Naive thymus-derived CD4-positive, alpha-beta T cell (primary cell): ENCODE measurements around the gene KRTAP10-1. TPM values are rescaled to one million over a fixed set of nuclear protein-coding genes. Genes with fewer than 3 reads are reported as not detected.
A peak's percentile ranks its signal among the peaks of the same experiment; 100 is the strongest.

ENCODE experiments used
- ATAC-seq: fragments of 150-1000 bp; cut with Tn5 transposase; 2 replicates; pipeline ENCODE4 v1.10.0; 2021; ENCODE audit warnings: mild to moderate bottlenecking, moderate library complexity
- CTCF ChIA-PET: fragments of 350-600 bp; sonication (Branson Sonifier 250); formaldehyde crosslinking; loops from one replicate; lab custom pipeline; 2021; ENCODE audit warnings: antibody characterized with exemption; lab: Charles Lee
- POLR2A ChIA-PET: fragments of 350-600 bp; sonication (Branson Sonifier 250); formaldehyde crosslinking; loops from one replicate; lab custom pipeline; 2021; ENCODE audit warnings: antibody characterized with exemption, inconsistent platforms; lab: Charles Lee
- DNase-seq, 9 donors: peaks; one replicate each; pipeline versions ENCODE4 v3.0.0 to v3.0.0-alpha.2; 2020 to 2022; ENCODE audit warnings: mixed read lengths in 1 of 9
- H3K27ac ChIP-seq: one replicate; pipeline ENCODE4 v1.7.0; 2013; ENCODE audit warnings: mild to moderate bottlenecking, low read depth, low read length, moderate library complexity
- H3K27me3 ChIP-seq, 2 donors: one replicate each; pipeline ENCODE4 v1.7.0; 2013; ENCODE audit warnings: low read length in 2 of 2, mild to moderate bottlenecking in 2 of 2, moderate library complexity in 2 of 2; ENCODE audit not compliant: control insufficient read depth in 2 of 2, insufficient read depth in 2 of 2
- H3K36me3 ChIP-seq, 3 experiments: 1 replicate in 2 of 3; 2 replicates in 1 of 3; pipeline ENCODE4 v1.7.0; 2013; ENCODE audit warnings: low read length in 3 of 3, mild to moderate bottlenecking in 3 of 3, moderate library complexity in 1 of 3; ENCODE audit not compliant: insufficient read depth in 3 of 3, control insufficient read depth in 2 of 3
- H3K4me1 ChIP-seq, 2 donors: one replicate each; pipeline ENCODE4 v1.7.0; 2013; ENCODE audit warnings: low read length in 2 of 2, mild to moderate bottlenecking in 2 of 2, moderate library complexity in 1 of 2; ENCODE audit not compliant: control insufficient read depth in 2 of 2, insufficient read depth in 2 of 2
- H3K4me3 ChIP-seq: 2 replicates; pipeline ENCODE4 v1.7.0; 2013; ENCODE audit warnings: mild to moderate bottlenecking, low read length
- H3K9me3 ChIP-seq, 3 experiments: 1 replicate in 2 of 3; 2 replicates in 1 of 3; pipeline ENCODE4 v1.7.0; 2013; ENCODE audit warnings: low read length in 3 of 3; ENCODE audit not compliant: control insufficient read depth in 2 of 3
- H3K27ac Mint-ChIP-seq, 9 donors: one replicate each; pipeline ENCODE4 v1.8.0; 2020 to 2022; ENCODE audit warnings: mixed read lengths in 9 of 9, mild to moderate bottlenecking in 8 of 9, moderate library complexity in 5 of 9, inconsistent platforms in 2 of 9
- H3K27me3 Mint-ChIP-seq, 5 donors: one replicate each; pipeline ENCODE4 v1.8.0; 2021 to 2022; ENCODE audit warnings: mixed read lengths in 5 of 5, mild to moderate bottlenecking in 1 of 5
- H3K36me3 Mint-ChIP-seq, 5 donors: one replicate each; pipeline ENCODE4 v1.8.0; 2020 to 2022; ENCODE audit warnings: mixed read lengths in 5 of 5, mild to moderate bottlenecking in 3 of 5, inconsistent platforms in 1 of 5
- H3K4me1 Mint-ChIP-seq, 7 donors: one replicate each; pipeline ENCODE4 v1.8.0; 2020 to 2022; ENCODE audit warnings: mixed read lengths in 7 of 7, mild to moderate bottlenecking in 3 of 7, inconsistent platforms in 1 of 7
- H3K4me3 Mint-ChIP-seq, 10 donors: one replicate each; pipeline ENCODE4 v1.8.0; 2020 to 2022; ENCODE audit warnings: mild to moderate bottlenecking in 10 of 10, mixed read lengths in 10 of 10, moderate library complexity in 6 of 10, inconsistent platforms in 2 of 10
- H3K9me3 Mint-ChIP-seq, 11 donors: one replicate each; pipeline ENCODE4 v1.8.0; 2020 to 2022; ENCODE audit warnings: mixed read lengths in 11 of 11, mild to moderate bottlenecking in 4 of 11, inconsistent platforms in 1 of 11, moderate library complexity in 1 of 11
- intact Hi-C, 2 donors: fragments of 100-400 bp; cut with micrococcal nuclease; formaldehyde crosslinking; loops; one replicate each; pipeline ENCODE4 v1.15.1; 2023
- polyA plus RNA-seq, 2 donors: library from polyadenylated mRNA; unstranded; fragments of 300-500 nt; fragmentation: Illumina TruSeq; gene quantifications; one replicate each; pipeline ENCODE4 v1.2.3, GENCODE V29; 2021
- total RNA-seq, 6 experiments: library from RNA in 5 of 6; stranded (reverse) in 5 of 6; gene quantifications; 1 replicate in 5 of 6; 2 replicates in 1 of 6; pipeline ENCODE4 v1.2.3 and lab custom pipeline; 2021 to 2026

KRTAP10-1 gene
- total and polyA plus RNA-seq, 7 experiments from 2014 or later, result not detected

GRCh38 chr21:44532712-44533111, 7.3 kb downstream of the KRTAP10-1 start:
- POLR2A ChIA-PET, result no interaction called here
- H3K4me1 ChIP-seq, result no peaks in the 10 kb centered on the region
- H3K36me3 Mint-ChIP-seq, result no peaks in the 10 kb centered on the region
- H3K27me3 Mint-ChIP-seq, result no peaks in the 10 kb centered on the region
- H3K9me3 Mint-ChIP-seq, result peaks cover 0 to 2% (median 0%) of the 10 kb centered on the region in 11 donors
- no peaks in the 10 kb centered on the region for H3K36me3 ChIP-seq
- H3K27me3 ChIP-seq, result no peaks in the 10 kb centered on the region
- DNase-seq (no peak), ATAC-seq (no peak)
- H3K27ac Mint-ChIP-seq, result no peak overlapping the region
- H3K4me3 ChIP-seq, result no peak overlapping the region
- intact Hi-C loops, result no loop called here
- CTCF ChIA-PET, result interaction anchor here (1.4 kb wide), 1 partner anchor 15 kb away, joined by 3 read pairs; no protein-coding TSS in a partner anchor
- peaks cover 0 to 6% (median 0%) of the 10 kb centered on the region in 7 donors for H3K4me1 Mint-ChIP-seq
- no peak overlapping the region for H3K27ac ChIP-seq
- H3K4me3 Mint-ChIP-seq, result no peak overlapping the region
- H3K9me3 ChIP-seq, result no peaks in the 10 kb centered on the region

- Mint-ChIP-seq H3K36me3 (no peaks in the 10 kb centered on the region), H3K4me3 (no peak overlapping the region), H3K27ac (peak overlapping the region in 2 of 9 donors; percentile 28 to 38), H3K27me3 (no peaks in the 10 kb centered on the region), H3K4me1 (peaks cover 0 to 3% (median 0%) of the 10 kb centered on the region in 7 donors), H3K9me3 (peaks cover 0 to 2% (median 0%) of the 10 kb centered on the region in 11 donors)
- Histone ChIP-seq H3K9me3 (no peaks in the 10 kb centered on the region), H3K4me1 (no peaks in the 10 kb centered on the region), H3K4me3 (no peak overlapping the region), H3K27ac (no peak overlapping the region), H3K36me3 (no peaks in the 10 kb centered on the region), H3K27me3 (no peaks in the 10 kb centered on the region)
- intact Hi-C loops, result no loop called here
- ChIA-PET POLR2A (interaction anchor here (0.6 kb wide), 1 partner anchor 192 kb away, joined by 3 read pairs; no protein-coding TSS in a partner anchor), CTCF (interaction anchor here (0.6 to 1.4 kb wide), 3 partner anchors 16 to 229 kb away, joined by 3 read pairs; no protein-coding TSS in a partner anchor)
- no peak for DNase-seq
- ATAC-seq, result no peak
Measured at GRCh38 chr21:44531606-44532564, 8.1 kb downstream of the KRTAP10-1 start.

GRCh38 chr21:44530903-44531605, 8.9 kb downstream of the KRTAP10-1 start:
- intact Hi-C loops, result no loop called here
- Histone ChIP-seq H3K27ac (no peak overlapping the region), H3K27me3 (no peaks in the 10 kb centered on the region), H3K9me3 (no peaks in the 10 kb centered on the region), H3K36me3 (no peaks in the 10 kb centered on the region), H3K4me3 (no peak overlapping the region), H3K4me1 (no peaks in the 10 kb centered on the region)
- ChIA-PET CTCF (no interaction called here), POLR2A (interaction anchor here (0.6 kb wide), 1 partner anchor 191 kb away, joined by 3 read pairs; no protein-coding TSS in a partner anchor)
- Mint-ChIP-seq H3K9me3 (peaks cover 0 to 2% (median 0%) of the 10 kb centered on the region in 11 donors), H3K36me3 (no peaks in the 10 kb centered on the region), H3K4me3 (no peak overlapping the region), H3K27me3 (no peaks in the 10 kb centered on the region), H3K27ac (no peak overlapping the region), H3K4me1 (peaks cover 0 to 3% (median 0%) of the 10 kb centered on the region in 7 donors)
- ATAC-seq (no peak), DNase-seq (peak in 1 of 9 donors; percentile 3)

GRCh38 chr21:44530221-44530902, 9.6 kb downstream of the KRTAP10-1 start:
- no peaks in the 10 kb centered on the region for H3K4me1 ChIP-seq
- H3K27me3 ChIP-seq, result no peaks in the 10 kb centered on the region
- ATAC-seq (no peak), DNase-seq (no peak)
- Mint-ChIP-seq H3K9me3 (peaks cover 0 to 2% (median 0%) of the 10 kb centered on the region in 11 donors), H3K4me1 (peaks cover 0 to 3% (median 0%) of the 10 kb centered on the region in 7 donors), H3K36me3 (no peaks in the 10 kb centered on the region), H3K27ac (peak overlapping the region in 4 of 9 donors; percentile 1 to 53 (median 4)), H3K4me3 (no peak overlapping the region), H3K27me3 (no peaks in the 10 kb centered on the region)
- intact Hi-C loops, result no loop called here
- H3K4me3 ChIP-seq, result no peak overlapping the region
- CTCF ChIA-PET, result no interaction called here
- H3K9me3 ChIP-seq, result no peaks in the 10 kb centered on the region
- no peaks in the 10 kb centered on the region for H3K36me3 ChIP-seq
- no peak overlapping the region for H3K27ac ChIP-seq
- POLR2A ChIA-PET, result no interaction called here

- no peaks in the 10 kb centered on the region for H3K27me3 ChIP-seq
- peaks cover 0 to under 1% (median 0%) of the 10 kb centered on the region in 11 donors for H3K9me3 Mint-ChIP-seq
- peaks cover 0 to 3% (median 0%) of the 10 kb centered on the region in 7 donors for H3K4me1 Mint-ChIP-seq
- intact Hi-C loops, result no loop called here
- POLR2A ChIA-PET, result no interaction called here
- no peak overlapping the region for H3K4me3 Mint-ChIP-seq
- DNase-seq (peak in 1 of 9 donors; percentile 2), ATAC-seq (no peak)
- CTCF ChIA-PET, result no interaction called here
- H3K4me1 ChIP-seq, result no peaks in the 10 kb centered on the region
- no peak overlapping the region for H3K27ac ChIP-seq
- no peaks in the 10 kb centered on the region for H3K36me3 Mint-ChIP-seq
- H3K4me3 ChIP-seq, result no peak overlapping the region
- H3K27me3 Mint-ChIP-seq, result no peaks in the 10 kb centered on the region
- no peaks in the 10 kb centered on the region for H3K36me3 ChIP-seq
- no peak overlapping the region for H3K27ac Mint-ChIP-seq
- H3K9me3 ChIP-seq, result no peaks in the 10 kb centered on the region
Measured at GRCh38 chr21:44529503-44530125, 10.4 kb downstream of the KRTAP10-1 start.

GRCh38 chr21:44529011-44529421, 11.0 kb downstream of the KRTAP10-1 start:
- Mint-ChIP-seq H3K27me3 (no peaks in the 10 kb centered on the region), H3K4me3 (no peak overlapping the region), H3K9me3 (no peaks in the 10 kb centered on the region), H3K27ac (no peak overlapping the region), H3K36me3 (no peaks in the 10 kb centered on the region), H3K4me1 (peaks cover 0 to 3% (median 0%) of the 10 kb centered on the region in 7 donors)
- Histone ChIP-seq H3K27me3 (no peaks in the 10 kb centered on the region), H3K27ac (no peak overlapping the region), H3K36me3 (no peaks in the 10 kb centered on the region), H3K4me3 (no peak overlapping the region), H3K4me1 (no peaks in the 10 kb centered on the region), H3K9me3 (no peaks in the 10 kb centered on the region)
- ATAC-seq (no peak), DNase-seq (no peak)
- ChIA-PET POLR2A (no interaction called here), CTCF (no interaction called here)
- intact Hi-C loops, result no loop called here
